ENCODE data around the gene RAB3D. TPM values are rescaled to one million over a fixed set of nuclear protein-coding genes. Genes with fewer than 3 reads are reported as not detected.
"Not testable (repeated sequence)": the region's sequence is repeated elsewhere in the genome, so short reads cannot be mapped to it uniquely, and the experiment has no call there.

The RAB3D gene
- total RNA-seq, 1 donor from 2014 or later = 8.1 TPM

DNA sequence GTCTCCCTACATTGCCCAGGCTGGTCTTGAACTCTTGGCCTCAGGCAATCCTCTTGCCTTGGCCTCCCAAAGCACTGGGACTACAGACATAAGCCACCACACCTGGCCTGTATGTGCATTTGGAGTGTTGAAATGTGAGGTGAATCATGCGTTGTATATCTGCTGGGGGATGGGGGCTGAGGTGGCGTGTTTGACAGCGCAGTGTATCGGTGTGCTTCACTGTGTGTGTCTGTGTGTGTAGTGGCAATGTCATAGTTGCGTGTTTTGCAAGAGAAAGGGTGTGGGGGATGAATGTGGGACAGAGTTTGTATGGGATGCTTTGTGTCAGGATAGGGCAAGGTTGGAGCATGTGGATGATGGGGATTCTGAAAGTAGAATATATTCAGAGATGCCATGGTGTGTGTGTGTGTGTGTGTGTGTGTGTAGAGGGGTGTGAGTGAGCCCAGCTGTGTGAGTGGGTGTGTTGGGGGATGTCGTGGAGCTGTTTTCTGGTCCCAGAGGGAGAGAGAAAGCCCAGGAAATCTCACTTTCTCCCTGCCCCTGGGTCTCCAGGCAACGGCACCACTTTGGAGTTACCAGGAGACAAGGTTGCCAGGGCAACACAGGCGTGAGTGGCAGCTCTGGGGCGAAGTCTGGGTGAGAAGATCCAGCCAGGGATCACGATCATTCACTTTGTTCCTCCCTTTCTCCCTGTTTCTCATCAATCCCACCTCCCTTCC, 33.9 kb upstream of the RAB3D start:
- ATAC-seq (no peak), DNase-seq (no peak)
- intact Hi-C loops (cut with micrococcal nuclease) = no loop called here

DNA sequence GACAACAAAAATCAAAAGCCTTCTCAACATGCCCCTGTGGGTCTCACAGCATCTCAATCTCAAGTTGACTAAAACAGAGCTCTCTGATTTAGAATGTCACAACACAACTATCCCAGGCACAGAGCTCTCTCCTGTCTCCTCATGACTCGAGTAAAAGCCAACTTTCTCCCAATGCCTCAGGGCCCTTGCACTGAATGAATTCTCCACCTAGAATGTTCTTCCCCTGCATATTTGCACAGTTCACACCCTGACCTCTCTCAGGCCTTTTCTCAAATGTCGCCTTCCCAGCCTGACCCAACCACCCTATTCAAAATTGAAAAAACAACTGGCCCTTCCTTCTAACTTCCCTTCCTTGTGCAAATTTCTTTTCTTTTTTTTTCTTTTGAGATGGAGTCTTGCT, 31.3 kb upstream of the RAB3D start:
- ATAC-seq = no peak
- intact Hi-C loops (cut with micrococcal nuclease) = no loop called here

DNA sequence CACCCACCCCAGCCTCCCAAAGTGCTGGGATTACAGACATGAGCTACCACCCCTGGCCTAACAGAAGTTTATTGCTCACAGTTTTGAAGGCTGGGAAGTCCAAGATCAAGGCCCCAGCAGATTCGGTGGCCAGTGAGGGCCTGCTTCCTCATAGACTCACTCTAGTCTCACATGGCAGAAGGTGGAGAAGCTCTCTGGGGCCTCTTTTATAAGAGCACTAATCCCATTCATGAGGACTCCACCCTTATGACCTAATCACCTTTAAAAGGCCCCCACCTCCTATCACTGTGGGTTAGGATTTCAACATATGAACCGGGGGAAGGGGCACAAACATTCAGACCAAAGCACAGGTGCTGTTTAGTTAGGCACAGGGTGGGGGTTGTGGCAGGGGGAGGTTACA, 28.1 kb upstream of the RAB3D start:
- no peak for DNase-seq
- ATAC-seq = no peak
- intact Hi-C loops (cut with micrococcal nuclease) = no loop called here

More for the DNA sequence above, 31.3 kb upstream of the RAB3D start:
- DNase-seq = no peak

DNA sequence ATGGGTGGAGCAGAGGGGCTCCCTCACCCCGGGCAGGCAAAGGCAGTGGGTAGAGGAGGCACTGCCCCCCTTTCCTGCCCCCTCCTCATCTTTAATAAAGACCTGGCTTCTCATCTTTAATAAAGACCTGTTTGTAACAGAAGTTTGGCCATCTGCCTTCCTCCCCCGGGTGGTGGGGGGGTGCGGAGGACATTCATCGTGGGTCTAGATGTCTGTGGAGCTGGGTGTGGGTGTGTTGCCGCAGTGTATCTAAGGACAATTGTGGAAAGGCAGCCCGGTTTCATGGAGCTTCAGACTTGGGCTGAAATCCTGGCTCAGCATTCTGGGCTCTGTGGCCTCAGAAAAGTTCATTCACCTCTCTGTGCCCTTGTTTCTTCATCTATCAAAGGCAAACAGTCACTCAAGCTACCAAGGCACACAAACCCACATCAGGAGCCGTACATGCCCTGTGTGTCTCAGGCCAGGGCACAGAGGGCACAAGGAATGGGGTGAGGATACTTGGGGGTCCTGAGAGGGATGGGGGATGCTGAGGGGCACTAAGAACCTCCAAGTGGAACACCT, 26.2 kb upstream of the RAB3D start:
- ATAC-seq (no peak), DNase-seq (no peak)
- intact Hi-C loops (cut with micrococcal nuclease) = no loop called here

DNA sequence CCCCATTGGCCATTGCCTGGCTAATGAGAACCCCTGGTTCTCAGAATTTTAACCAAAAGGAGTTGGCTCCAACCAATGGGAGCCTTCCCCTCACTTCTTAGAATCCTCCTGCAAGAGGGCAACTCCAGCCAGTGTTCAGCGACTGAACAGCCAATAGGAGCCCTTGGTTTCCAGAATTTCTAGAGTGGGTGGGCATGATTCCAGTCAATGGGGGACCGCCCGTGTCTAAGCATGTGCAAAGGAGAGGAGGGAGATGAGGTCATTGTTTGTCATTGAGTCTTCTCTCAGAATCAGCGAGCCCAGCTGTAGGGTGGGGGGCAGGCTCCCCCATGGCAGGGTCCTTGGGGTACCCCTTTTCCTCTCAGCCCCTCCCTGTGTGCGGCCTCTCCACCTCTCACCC, 25.5 kb upstream of the RAB3D start:
- DNase-seq = no peak
- ATAC-seq = no peak
- intact Hi-C loops (cut with micrococcal nuclease) = no loop called here

DNA sequence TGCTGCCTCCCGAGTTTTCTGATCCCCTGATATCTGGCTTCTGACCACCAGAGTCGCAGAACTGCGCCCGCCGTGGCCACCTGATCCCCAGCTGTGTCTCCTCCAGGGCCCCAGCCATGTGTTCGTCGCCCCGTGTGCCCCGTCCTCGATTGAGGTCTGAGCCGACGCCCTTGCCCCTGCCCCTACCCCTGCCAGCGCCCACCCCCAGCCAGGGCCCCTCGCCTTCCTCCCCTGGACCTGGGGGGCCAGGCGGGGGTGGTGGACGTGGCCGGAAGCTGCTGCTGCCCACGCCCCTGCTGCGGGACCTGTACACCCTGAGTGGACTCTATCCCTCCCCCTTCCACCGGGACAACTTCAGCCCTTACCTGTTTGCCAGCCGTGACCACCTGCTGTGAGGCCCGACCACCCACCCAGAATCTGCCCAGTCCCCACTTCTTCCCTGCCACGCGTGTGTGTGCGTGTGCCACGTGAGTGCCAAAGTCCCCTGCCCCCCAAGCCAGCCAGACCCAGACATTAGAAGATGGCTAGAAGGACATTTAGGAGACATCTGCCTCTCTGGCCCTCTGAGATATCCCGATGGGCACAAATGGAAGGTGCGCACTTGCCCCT, 24.9 kb upstream of the RAB3D start:
- intact Hi-C loops (cut with micrococcal nuclease) = no loop called here
- DNase-seq (no peak), ATAC-seq (no peak)

DNA sequence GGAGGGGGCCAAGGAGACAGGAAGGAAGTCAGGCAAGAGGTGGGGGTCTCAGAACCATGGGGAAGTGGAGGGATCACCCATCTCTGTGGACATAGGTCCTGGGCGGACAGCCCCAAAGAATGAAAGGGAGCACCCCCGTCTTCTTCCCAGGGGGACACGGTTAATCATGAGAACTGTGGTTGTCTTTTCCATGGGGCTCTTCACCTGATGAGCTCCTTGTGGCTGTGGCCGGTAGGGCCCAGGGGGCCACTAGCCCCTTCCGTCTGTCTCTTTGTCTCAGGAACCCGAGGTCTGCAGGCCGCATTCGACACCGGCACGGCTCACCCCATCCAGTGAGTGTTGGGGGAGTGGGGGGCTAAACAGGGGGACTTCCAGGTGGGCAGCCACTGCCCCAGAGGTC, 24.4 kb upstream of the RAB3D start:
- no peak for ATAC-seq
- intact Hi-C loops (cut with micrococcal nuclease) = no loop called here
- no peak for DNase-seq

DNA sequence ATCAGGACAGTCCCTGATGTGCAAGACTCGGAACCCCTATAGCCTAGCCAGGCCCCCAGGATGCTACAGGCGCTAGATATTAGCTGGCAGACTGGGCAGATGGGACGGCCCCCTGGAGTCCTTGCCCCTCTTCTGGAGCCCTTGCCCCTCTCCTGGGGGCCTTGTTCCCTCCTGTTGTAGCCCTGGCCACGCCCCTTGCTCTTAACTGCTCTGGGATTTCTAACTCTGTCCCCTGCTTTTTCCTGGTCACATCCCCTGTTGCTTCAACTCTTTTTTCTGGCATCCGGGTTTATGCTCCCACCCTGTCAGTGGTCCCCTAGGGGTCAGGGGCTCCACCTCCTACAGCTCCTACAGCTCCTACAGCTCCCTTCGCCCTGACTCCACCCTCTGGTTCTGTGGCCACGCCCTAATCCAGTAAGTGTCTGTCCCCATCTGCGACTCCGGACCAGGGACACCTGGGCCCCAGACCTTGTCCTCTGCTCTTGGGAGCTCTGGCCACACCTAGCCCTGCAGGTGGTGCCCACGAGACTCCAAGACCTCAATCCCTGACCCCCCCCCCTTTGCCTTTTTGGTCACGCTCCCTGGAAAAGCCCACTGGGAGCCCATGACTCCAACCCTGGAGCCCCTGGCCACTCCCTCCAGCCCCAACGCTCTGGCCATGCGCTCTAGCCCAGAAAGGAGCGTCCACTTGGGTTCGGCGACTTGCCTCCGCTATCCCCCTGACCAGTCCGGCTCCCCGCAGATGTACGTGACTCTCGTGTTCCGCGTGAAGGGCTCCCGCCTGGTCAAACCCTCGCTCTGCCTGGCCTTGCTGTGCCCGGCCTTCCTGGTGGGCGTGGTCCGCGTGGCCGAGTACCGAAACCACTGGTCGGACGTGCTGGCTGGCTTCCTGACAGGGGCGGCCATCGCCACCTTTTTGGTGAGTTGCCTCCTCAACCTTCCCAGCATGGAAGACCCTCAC, 22.6 kb upstream of the RAB3D start:
- ATAC-seq = no peak
- no peak for DNase-seq

DNA sequence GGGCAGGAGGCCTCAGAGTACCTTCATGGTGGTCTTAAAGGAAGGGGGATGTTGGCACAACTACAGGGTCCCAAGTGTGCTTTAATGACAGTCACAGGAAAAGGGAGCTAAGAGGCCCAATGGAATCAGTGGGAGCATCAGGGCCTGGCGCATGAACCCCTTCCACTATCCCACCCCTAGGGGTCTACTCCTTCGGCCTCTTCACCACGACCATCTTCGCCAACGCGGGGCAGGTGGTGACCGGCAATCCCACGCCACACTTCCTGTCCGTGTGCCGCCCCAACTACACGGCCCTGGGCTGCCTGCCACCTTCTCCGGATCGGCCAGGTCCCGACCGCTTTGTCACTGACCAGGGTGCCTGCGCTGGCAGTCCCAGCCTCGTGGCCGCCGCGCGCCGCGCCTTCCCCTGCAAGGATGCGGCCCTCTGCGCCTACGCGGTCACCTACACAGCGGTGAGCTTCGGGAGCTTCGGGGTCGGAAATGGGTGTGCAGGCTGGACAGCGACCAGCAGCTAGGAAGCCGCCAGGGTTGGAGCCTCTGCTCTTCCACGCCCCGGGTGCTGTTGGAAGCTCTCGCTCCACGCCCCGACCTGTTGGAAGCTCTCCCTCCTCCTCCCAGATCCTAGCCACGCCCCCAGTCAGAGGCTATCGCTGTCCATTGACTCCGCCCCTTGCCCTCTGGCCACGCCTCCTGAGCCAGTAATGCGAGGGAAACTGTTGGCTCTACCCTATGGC, 21.7 kb upstream of the RAB3D start:
- ATAC-seq = peak; percentile 39
- peak; percentile 61 for DNase-seq
- intact Hi-C loops (cut with micrococcal nuclease) = no loop called here

More for the DNA sequence above, 22.6 kb upstream of the RAB3D start:
- intact Hi-C loops (cut with micrococcal nuclease) = no loop called here

DNA sequence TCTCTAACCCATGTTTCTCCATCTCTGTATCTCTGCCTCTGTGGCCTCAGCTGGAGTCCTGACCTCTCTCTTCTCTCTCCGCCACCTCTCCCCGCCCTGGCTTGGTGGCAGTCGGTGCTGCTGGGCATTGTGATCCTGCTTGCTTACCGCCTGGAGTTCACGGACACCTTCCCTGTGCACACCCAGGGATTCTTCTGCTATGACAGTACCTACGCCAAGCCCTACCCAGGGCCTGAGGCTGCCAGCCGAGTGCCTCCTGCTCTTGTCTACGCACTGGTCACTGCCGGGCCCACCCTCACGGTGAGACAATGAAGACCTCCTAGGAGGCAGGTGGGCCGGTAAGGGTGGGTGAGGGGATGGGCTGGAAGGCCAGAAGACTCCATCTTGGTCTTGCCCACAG, 20.0 kb upstream of the RAB3D start:
- no peak for DNase-seq
- no peak for ATAC-seq
- intact Hi-C loops (cut with micrococcal nuclease) = no loop called here

DNA sequence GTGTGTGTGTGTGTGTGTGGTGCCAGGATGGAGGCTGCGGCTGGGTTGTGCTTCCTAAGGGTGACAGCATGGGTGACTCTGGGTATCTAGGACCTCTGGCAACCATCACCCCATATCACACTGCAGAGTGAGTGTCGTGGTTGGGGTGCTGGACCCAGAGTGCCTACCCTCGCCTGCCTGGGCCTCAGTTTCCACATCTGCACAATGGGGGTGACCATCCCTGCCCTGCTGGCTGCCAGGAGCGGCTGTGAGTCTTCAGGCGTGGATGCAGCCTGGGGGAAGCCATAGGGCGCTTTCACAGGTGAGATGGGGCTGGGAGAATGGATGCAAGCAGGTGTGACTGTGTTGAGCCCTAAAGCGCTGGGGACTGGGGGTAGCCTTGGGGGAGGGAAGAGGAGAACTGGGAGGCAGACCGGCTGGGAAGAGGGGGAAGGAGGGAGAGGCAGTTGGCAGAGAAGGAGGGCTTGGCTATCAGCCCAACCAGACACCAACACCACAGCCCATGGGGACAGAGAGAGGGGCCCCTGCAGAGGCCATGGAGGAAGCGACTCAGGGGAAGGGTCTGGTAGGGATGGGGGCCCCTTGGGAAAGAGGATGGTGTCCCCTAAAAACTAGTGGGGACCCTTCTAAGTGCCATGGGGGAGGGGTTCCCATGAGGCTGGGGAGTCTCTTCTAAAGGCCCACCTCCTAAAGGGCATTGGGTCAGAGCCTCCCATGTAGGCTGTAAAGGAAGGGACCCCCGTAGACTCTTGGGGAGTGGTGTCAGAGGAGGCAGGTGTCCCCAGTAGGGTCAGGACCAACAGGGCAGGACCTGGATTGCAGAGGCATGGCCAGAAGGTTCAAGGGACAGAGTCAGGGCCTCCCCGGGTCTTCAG, 17.5 kb upstream of the RAB3D start:
- DNase-seq (no peak), ATAC-seq (no peak)
- intact Hi-C loops (cut with micrococcal nuclease) = no loop called here

DNA sequence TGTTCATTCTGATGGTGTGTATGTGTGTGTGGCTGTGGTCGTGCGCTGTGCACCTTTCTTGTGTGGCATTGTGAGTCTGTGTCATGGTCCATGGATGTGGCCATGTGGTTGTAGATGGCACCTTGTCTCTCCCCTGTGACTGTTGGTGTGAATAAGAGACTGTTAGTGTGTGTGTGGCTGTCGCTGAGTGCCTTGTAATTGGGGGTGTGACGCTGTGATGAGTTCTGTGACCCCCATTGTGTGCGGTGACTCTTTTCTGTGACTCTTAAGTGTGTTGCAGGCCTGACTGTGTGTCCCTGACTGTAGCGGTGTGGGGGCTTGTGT, 16.6 kb upstream of the RAB3D start:
- ATAC-seq (no peak), DNase-seq (no peak)
- intact Hi-C loops (cut with micrococcal nuclease) = no loop called here

DNA sequence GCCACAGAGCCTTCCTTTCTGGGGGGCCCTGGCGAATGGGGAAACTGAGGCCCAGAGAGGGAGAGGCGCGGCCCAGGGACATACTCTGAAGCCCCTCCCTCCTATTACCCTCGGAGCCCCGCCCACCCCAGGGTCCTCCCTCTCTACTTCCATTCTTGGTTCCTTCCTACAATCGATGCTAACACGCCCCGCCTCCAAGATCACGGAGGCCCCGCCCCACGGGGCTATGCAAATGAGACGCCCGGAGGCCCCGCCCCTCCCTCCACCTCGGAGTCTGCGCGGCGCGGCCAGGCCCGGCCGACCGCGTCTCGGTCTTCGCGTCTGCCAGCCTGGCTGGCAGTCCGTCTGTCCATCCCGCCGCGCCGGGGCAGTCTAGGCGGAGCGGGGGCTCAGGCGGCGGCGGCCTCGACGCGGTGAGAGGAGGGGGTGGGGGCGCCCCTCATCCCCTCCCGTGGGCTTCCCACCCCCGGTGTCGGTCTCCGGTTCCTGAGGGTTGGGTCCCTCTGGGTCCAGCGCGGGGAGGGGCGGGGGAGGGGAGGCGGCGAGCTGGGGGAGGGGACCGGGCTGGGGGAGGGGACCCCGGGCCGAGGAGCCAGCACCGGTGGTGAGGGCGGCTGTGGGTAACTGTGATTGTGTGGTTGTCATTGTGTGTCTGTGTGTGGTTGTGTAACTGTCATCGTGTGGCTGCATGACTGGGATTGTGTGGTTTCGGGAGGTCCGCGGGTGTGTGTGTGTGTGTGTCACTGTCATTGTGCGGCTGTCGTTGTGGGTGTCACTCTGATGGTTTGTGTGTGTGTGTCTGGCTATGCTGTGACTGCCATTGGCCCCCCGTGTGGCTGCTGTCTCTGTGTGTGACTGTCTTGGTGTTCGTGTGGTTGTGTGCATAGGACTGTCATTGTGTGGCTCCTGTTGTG, 16.0 kb upstream of the RAB3D start, which contains the start of gene PLPPR2:
PLPPR2 (plus strand) TSS at position 273 of the 914 bp plus-strand sequence. CDS start 2,242 bp downstream, outside the sequence.
- DNase-seq = peak; percentile 97
- peak; percentile 97 for ATAC-seq
- intact Hi-C loops (cut with micrococcal nuclease) = no loop called here

DNA sequence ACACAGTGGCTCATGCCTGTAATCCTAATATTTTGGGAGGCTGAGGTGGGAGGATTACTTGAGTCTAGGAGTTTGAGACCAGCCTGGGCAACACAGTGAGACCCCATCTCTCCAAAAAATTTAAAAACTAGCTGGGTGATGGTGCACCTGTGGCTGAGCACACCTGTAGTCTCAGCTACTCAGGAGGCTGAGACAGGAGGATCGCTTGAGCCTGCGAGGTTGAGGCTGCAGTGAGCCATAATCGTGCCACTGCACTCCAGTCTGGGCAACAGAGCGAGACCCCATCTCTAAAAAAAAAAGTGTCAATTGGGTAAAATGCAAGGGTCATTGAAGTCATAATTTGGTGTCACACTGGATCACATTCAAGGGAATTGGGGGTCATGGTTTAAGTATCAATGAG, 14.6 kb upstream of the RAB3D start:
- intact Hi-C loops (cut with micrococcal nuclease); ATAC-seq; DNase-seq: not testable (repeated sequence)

DNA sequence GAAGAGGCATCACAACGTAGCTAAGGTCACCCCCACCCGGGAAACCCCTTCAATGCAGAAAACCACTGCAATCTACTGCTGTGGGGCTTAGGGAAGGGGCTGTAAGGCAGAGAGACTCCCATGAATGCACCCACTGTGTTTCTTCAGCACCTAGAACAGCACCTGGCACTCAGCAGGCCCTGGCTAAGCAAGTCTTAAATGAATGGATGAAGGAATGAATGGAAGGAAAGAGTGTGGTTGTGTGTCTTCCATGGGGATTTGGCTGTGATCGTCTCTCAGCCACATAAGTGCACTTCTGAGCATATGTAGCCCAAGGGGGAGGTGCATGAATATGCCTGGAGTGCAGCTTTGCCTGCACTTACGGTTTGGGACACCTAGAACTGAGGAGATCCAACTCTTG, 9.7 kb upstream of the RAB3D start:
- no peak for DNase-seq
- intact Hi-C loops (cut with micrococcal nuclease) = no loop called here
- ATAC-seq = no peak

DNA sequence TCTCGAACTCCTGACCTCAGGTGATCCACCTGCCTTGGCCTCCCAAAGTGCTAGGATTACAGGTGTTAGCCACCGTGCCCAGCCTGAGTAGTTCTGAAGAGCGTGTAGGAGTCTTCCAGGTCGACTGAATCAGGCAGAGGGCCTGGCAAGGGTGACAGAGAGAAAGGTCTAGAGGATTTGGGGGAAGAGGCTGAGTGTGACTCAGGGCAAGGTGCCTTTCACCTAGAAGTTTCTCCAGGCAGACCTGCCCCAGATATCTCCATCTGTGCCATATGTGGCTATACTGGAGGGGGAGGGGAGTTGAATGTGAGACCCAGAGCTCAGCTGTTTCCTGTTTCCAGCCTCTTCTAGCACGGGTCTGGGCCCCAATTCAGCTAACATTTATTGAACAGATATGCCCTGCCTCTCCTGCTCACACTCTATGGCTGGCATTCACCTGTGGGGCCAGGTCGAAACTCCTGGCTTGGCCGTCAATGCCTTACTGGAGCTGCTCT, 8.1 kb upstream of the RAB3D start:
- ATAC-seq = no peak
- intact Hi-C loops (cut with micrococcal nuclease) = no loop called here
- DNase-seq = no peak

Data from left ventricle myocardium superior (tissue), 1 donor.